GM21737 (cell line): ENCODE data around the gene ISYNA1.

Experiments
- ATAC-seq: cut with Tn5 transposase; IDR thresholded peaks from one replicate; pipeline ENCODE4 v1.9.1; 2021; ENCODE audit warnings: mild to moderate bottlenecking, moderate library complexity; ENCODE audit not compliant: unreplicated experiment

Gene ISYNA1

DNA sequence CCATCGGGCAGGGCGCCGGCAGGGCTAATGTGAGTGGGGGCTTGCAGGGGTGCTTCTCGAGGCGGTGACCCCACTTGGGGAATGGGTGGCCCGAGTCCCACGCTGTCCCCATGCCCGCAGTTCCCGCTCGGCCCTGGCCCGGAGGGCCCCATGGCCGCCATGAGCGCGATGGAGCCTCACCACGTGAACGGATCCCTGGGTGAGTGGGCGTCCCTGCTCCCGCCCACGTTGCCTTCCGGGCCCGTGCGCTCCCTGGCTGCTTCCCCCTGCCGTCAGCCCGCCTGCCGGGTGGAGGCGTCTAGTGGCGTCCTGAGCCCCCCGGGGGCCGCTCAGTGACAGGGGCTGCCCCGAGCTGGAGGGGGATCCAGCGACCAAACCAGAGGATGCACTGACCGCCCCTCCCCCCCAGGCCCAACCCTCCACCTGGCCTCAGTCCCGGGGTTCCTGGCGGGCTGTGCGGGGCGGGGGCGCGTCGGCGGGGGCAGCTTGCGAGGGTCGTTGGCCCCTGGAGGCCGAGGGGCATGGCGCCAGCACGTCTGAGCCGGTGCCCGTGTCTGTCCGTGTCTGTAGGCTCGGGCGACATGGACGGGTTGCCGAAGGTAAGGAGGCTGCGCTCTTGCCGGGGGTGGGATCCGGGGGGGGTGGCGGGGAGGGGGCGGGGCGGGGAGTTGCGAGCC is 4.8 kb downstream of the ISYNA1 start:
- ATAC-seq: no peak

- no peak for ATAC-seq
Measured at GRCh38 chr19:18432275-18433014, 5.5 kb downstream of the ISYNA1 start.

- ATAC-seq: no peak
Measured at GRCh38 chr19:18431351-18432197, 6.4 kb downstream of the ISYNA1 start.

- no peak for ATAC-seq
Measured at GRCh38 chr19:18430417-18431144, 7.4 kb downstream of the ISYNA1 start.

DNA sequence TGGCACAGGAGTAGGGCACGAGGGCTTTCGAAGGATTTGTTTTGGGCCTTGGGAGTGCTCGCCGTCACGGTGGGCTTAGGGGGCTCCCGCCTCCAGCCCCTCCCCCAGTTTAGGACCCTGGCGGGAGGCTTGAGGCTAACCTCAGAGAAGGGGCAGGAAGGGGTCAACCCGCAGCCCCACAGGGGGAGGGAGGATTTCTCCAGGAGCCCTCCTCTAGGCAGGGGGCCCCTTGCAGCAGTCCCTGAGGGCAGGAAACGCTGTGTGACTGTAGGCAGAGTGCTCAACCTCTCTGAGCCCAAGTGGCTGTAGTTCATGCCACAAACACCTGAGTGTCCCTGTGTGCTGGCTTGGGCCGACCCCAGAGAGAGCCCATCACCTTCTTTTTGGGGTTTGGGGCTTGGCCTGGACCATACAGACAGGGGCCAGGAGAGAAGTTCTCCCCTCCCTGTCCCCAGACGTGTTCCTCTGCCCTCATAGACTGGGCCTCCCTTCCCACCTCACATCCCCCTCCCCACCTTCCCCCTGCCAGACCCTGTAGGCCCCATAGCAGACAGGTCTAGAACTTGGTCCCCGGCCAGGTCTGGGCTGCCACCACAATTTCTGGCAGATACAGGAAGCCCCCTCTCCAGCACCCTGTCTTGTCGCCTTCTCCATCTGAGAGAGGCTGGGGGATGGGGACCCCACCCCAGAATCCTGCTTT is 8.1 kb downstream of the ISYNA1 start:
- no peak for ATAC-seq

GRCh38 chr19:18428787-18429674 is 8.9 kb downstream of the ISYNA1 start:
- ATAC-seq: peak; percentile 40

GRCh38 chr19:18428173-18428786 is 9.7 kb downstream of the ISYNA1 start:
- no peak for ATAC-seq

- ATAC-seq: no peak
Measured at GRCh38 chr19:18427743-18428113, 10.2 kb downstream of the ISYNA1 start.

- no peak for ATAC-seq
Measured at GRCh38 chr19:18427080-18427742, 10.7 kb downstream of the ISYNA1 start.

GRCh38 chr19:18426416-18426767 is 11.5 kb downstream of the ISYNA1 start:
- ATAC-seq: no peak

DNA sequence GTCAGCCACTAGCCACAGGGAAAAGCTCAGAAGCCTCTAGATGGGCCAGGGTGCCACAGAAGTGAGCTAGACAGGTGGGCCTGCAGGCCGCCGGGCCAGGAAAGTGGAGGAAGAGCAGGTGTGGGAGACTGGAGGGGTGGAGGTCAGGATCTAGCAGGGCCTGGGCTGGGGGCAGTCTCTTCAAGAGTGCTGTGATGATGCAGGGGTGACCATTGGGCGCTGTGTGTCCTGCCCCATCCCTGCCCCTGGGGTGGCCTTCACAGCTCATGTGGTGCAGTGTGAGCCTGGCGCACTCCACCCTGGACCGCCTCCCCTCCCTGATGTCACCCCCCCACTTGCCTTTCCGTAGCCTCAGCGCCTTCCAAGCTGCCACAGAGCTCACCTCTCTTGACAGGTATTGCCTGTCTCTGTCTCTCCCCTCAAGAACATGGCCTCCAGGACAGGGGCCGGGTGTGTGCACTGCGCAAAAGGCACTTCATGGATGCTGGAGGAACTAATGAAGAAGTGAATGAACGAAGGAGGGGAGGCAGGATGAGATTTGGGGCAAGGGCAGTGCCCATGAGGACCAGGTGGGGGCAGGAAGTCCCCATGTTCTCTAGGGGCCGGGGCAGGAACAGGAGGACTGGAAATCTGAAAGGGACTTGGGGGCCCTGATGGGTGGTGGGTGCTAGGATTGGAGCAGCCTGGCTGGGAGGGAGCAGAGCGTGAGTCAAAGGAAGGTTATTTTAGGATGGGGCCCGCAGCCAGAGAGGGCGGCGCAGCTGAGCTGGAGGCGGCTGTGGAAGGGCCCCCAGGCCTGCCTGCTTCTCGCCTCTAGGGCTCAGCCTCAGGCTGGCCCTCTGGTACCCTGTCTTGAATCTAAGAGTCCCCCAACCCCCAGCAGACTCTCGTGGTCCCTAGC is 12.2 kb downstream of the ISYNA1 start:
- ATAC-seq: no peak

DNA sequence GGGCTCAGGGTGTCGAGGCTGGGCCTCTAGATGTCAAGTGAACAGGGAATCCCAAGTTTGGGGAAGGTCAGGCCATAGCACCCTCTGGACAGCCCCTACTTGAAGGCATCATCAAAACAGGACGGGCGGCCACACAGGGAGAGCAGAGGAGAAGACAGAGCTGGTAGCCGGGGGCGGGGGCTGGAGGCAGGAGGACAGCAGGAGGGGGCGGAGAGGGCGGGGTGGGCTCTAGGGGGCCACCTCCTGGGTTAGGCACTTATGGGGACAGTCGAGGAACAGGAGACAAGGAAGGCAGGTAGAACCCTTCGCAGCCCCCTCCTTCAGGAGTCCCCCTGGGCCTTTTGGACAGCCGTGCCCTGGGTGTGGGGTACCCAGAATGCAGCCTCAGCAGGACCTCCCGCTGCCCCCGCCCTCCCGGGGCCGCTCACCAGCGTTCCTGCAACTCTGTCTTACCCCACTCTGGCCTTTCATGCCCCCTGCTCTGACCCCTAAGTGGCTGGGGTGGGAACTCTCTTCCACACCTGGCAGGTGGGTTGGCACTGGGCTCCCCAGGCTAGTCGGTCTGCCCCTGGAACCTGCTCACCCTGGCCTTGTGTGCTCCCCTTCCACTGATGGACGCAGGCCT is 12.9 kb downstream of the ISYNA1 start:
- no peak for ATAC-seq

DNA sequence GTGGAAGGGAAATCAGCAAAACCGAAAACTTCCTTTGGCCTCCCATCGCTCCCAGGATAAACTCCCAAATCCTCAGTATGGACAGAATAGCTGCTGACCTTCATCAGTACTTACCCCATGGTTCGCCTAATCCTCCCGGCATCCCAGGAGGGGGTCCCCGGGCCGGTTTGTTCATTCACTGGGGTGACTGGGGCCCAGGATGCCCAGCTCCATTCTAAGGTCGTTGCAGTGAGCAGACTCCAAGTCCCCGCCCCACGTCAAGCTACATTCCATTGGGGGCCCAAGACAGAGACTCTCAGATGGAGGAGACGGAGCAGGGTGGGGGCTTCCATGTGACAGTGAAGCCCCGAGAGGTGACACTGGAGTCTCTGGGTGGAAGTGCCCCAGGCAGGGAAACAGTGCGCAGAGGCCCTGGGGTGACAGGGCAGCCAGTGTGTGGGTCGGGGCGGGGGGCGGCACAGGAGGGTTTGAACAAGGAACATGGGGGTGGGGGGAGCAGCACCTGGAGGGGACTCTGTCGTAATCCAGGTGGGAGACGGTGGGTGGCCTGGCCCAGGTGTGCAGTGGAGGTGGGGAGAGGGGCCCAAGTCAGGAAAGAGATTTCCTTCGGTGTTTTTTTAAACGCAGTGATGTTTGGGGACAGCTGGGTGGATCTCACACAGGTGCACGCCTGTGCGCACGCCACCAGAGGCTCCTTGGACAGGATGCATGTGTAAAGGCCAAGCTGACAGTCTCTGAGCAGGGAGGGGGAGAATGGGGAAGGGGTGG is 13.6 kb downstream of the ISYNA1 start:
- no peak for ATAC-seq

DNA sequence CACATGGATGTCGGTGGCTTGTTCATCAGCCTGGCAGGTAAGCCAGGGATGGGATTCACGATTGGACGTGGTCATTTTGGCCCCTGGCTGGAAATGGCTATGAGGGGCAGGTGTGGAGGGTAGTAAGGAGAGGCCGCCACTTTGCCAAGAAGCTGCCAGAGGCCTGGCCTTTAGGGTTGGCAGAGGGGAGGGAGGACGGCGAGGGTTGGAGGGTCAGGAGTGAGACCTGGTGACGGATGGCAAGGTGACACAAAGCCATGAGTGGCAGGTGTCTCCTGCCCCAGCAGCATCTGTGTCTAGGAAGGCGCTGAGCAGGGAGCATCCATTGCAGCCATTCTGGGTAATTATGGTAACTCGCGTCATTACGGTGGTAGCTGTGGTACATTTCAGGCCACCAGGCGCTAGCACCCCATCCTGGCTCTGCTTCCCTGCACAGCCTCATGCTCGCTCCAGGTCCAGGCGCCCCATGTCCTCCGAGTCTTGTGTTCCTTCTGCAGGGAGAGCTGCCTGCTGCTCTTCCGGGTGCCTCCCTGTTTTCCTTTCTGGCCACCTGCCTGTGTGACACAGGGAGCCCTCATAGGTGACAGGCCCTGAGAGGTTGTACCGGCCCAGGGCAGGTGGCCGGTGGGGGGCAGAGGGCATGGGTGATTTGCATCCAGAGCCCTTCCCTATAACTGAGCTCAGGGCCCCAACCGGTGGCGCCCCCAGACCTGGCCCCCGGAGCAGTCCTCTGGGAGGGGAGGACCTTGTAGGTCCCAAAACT is 14.5 kb downstream of the ISYNA1 start:
- no peak for ATAC-seq

DNA sequence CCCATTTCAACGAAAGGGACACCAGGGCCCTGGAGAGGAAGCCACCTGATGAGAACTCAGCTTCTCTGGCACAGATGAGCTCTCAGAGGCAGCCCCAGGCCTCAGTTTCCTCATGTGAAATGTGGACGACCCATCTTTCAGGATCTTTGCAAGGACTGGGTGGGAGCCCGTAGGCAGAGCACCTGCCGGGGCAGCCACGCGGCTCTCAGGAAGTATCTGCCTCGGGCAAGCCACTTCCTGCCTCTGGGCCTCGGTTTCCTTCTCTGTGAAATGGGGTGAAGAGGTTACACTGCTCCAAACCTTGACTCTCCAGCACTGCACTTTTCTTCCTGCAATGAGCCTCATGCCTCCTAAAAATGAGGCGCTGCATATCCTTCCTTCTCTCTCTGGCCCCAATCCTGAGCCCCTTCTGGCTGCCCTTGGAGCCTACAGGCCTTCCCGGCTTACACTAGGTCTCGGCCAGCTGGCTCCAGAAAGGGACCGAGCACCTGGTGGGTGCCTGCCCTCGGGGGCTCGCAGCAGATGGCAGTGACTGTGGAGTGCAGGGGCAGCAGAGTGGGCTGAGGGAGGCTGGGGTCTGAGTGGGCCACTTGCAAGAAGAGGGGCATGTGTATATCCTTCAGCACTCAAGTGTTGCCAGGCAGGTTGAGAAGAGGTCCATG is 15.3 kb downstream of the ISYNA1 start:
- no peak for ATAC-seq
